ENCODE data around the gene HYI.
"Not testable (repeated sequence)": the region's sequence is repeated elsewhere in the genome, so short reads cannot be mapped to it uniquely, and the experiment has no call there.

HYI gene

GRCh38 chr1:43491061-43491460 is 37.3 kb upstream of the HYI start:
- TF ChIP-seq CTCF (conservative IDR thresholded peaks at IDR 0.05; ENCODE audit: low read depth): no peak
- ChIA-PET POLR2A (ENCODE audit: low non-redundant PET) (no interaction called here), CTCF (no interaction called here)
- DNase-seq (ENCODE audit: low spot score): no peak
- H3K27ac ChIP-seq: no peak overlapping the region

- POLR2A ChIA-PET (ENCODE audit: low non-redundant PET): no interaction called here
- TF ChIP-seq CTCF (conservative IDR thresholded peaks at IDR 0.05; ENCODE audit: low read depth): no peak
- DNase-seq (ENCODE audit: low spot score): no peak
- H3K27ac ChIP-seq: no peak overlapping the region
- CTCF ChIA-PET: interaction anchor here (0.6 kb wide), 1 partner anchor 12 kb away, joined by 3 read pairs; no protein-coding TSS in a partner anchor
These were observed 34.4 kb upstream of the HYI start for GRCh38 chr1:43488165-43488564.

- no peak for DNase-seq (ENCODE audit: low spot score)
- ChIA-PET CTCF (no interaction called here), POLR2A (ENCODE audit: low non-redundant PET) (no interaction called here)
- no peak for TF ChIP-seq CTCF (conservative IDR thresholded peaks at IDR 0.05; ENCODE audit: low read depth)
- H3K27ac ChIP-seq: no peak overlapping the region
These were observed 30.6 kb upstream of the HYI start for GRCh38 chr1:43484367-43484766.

GRCh38 chr1:43482215-43482614 is 28.5 kb upstream of the HYI start:
- TF ChIP-seq CTCF (conservative IDR thresholded peaks at IDR 0.05; ENCODE audit: low read depth): no peak
- POLR2A ChIA-PET (ENCODE audit: low non-redundant PET): no interaction called here
- H3K27ac ChIP-seq: no peak overlapping the region
- DNase-seq (ENCODE audit: low spot score): no peak
- CTCF ChIA-PET: no interaction called here

- ChIA-PET CTCF (interaction anchor here (0.6 kb wide), 1 partner anchor 453 kb away, joined by 6 read pairs; no protein-coding TSS in a partner anchor), POLR2A (ENCODE audit: low non-redundant PET) (no interaction called here)
- no peak overlapping the region for H3K27ac ChIP-seq
- no peak for TF ChIP-seq CTCF (conservative IDR thresholded peaks at IDR 0.05; ENCODE audit: low read depth)
- DNase-seq (ENCODE audit: low spot score): no peak
These were observed 27.8 kb upstream of the HYI start for GRCh38 chr1:43481491-43481890.

- H3K27ac ChIP-seq: no peak overlapping the region
- no peak for DNase-seq (ENCODE audit: low spot score)
- CTCF ChIA-PET: no interaction called here
- POLR2A ChIA-PET (ENCODE audit: low non-redundant PET): no interaction called here
- no peak for TF ChIP-seq CTCF (conservative IDR thresholded peaks at IDR 0.05; ENCODE audit: low read depth)
These were observed 25.7 kb upstream of the HYI start for GRCh38 chr1:43479414-43479813.

GRCh38 chr1:43477716-43478115 is 24.0 kb upstream of the HYI start:
- ChIA-PET CTCF (interaction anchor here (0.6 kb wide), 1 partner anchor 15 kb away, joined by 3 read pairs; no protein-coding TSS in a partner anchor), POLR2A (ENCODE audit: low non-redundant PET) (no interaction called here)
- TF ChIP-seq CTCF (conservative IDR thresholded peaks at IDR 0.05; ENCODE audit: low read depth): no peak
- no peak for DNase-seq (ENCODE audit: low spot score)
- peak overlapping the region; percentile 51; the same call in 1 of the 2 replicates for H3K27ac ChIP-seq

- CTCF ChIA-PET; POLR2A ChIA-PET (ENCODE audit: low non-redundant PET): not testable (repeated sequence)
- peak overlapping the region; percentile 87 for H3K27ac ChIP-seq
- DNase-seq (ENCODE audit: low spot score): peak; percentile 61
These were observed 22.1 kb upstream of the HYI start for GRCh38 chr1:43475611-43476401.

All from RWPE1 (cell line).